Trophoblast cell (in vitro differentiated cells and primary cell): ENCODE data around the gene APOL5.
"Not testable (repeated sequence)": the region's sequence is repeated elsewhere in the genome, so short reads cannot be mapped to it uniquely, and the experiment has no call there.

Experiments
- DNase-seq, 2 donors: peaks; one replicate each; pipeline ENCODE4 v3.0.0-alpha.2; 2016
- H2AFZ ChIP-seq: 2 replicates; pipeline ENCODE4 v1.6.1; 2013; ENCODE audit warnings: low read length, moderate library complexity, mild to moderate bottlenecking; ENCODE audit not compliant: insufficient read depth, poor library complexity
- H2AK5ac ChIP-seq: 2 replicates; pipeline ENCODE4 v1.6.1; 2013; ENCODE audit warnings: mild to moderate bottlenecking, low read length
- H2BK120ac ChIP-seq: 2 replicates; pipeline ENCODE4 v1.6.1; 2013; ENCODE audit warnings: low read length, mild to moderate bottlenecking, moderate library complexity; ENCODE audit not compliant: insufficient read depth, poor library complexity
- H2BK12ac ChIP-seq: 2 replicates; pipeline ENCODE4 v1.6.1; 2013; ENCODE audit warnings: mild to moderate bottlenecking, low read length, moderate library complexity
- H2BK5ac ChIP-seq: 2 replicates; pipeline ENCODE4 v1.6.1; 2013; ENCODE audit warnings: low read length, low read depth, moderate library complexity, mild to moderate bottlenecking; ENCODE audit not compliant: poor library complexity
- H3K14ac ChIP-seq: 2 replicates; pipeline ENCODE4 v1.6.1; 2013; ENCODE audit warnings: mild to moderate bottlenecking, low read length
- H3K18ac ChIP-seq: 2 replicates; pipeline ENCODE4 v1.6.1; 2013; ENCODE audit warnings: mild to moderate bottlenecking, low read length
- H3K23ac ChIP-seq: 2 replicates; pipeline ENCODE4 v1.6.1; 2013; ENCODE audit warnings: low read length
- H3K27ac ChIP-seq: 2 replicates; pipeline ENCODE4 v1.5.1; 2013; ENCODE audit warnings: low read depth, mild to moderate bottlenecking, inconsistent platforms, low read length, moderate library complexity
- H3K27me3 ChIP-seq: 2 replicates; pipeline ENCODE4 v1.6.1; 2013; ENCODE audit warnings: inconsistent platforms, mild to moderate bottlenecking, low read length, moderate library complexity; ENCODE audit not compliant: insufficient read depth
- H3K36me3 ChIP-seq, 2 experiments: 1 replicate in 1 of 2; 2 replicates in 1 of 2; pipeline ENCODE4 v1.6.1; 2013; ENCODE audit warnings: low read length in 2 of 2, mild to moderate bottlenecking in 2 of 2, moderate library complexity in 1 of 2; ENCODE audit not compliant: insufficient read depth in 2 of 2, control insufficient read depth in 1 of 2
- H3K4ac ChIP-seq: 2 replicates; pipeline ENCODE4 v1.6.1; 2013; ENCODE audit warnings: low read depth, mild to moderate bottlenecking, low read length, moderate library complexity
- H3K4me1 ChIP-seq, 2 experiments: 1 replicate in 1 of 2; 2 replicates in 1 of 2; pipeline ENCODE4 v1.6.1; 2013; ENCODE audit warnings: low read length in 2 of 2, mild to moderate bottlenecking in 2 of 2, moderate library complexity in 1 of 2; ENCODE audit not compliant: insufficient read depth in 2 of 2, control insufficient read depth in 1 of 2
- H3K4me2 ChIP-seq: 2 replicates; pipeline ENCODE4 v1.6.1; 2013; ENCODE audit warnings: inconsistent platforms, mild to moderate bottlenecking, low read length, moderate library complexity
- H3K4me3 ChIP-seq: 2 replicates; pipeline ENCODE4 v1.5.1; 2013; ENCODE audit warnings: mild to moderate bottlenecking, low read depth, low read length, inconsistent platforms
- H3K79me1 ChIP-seq: one replicate; pipeline ENCODE4 v1.6.1; 2013; ENCODE audit warnings: low read length
- H3K79me2 ChIP-seq: 2 replicates; pipeline ENCODE4 v1.6.1; 2013; ENCODE audit warnings: low read length, mild to moderate bottlenecking; ENCODE audit not compliant: control insufficient read depth, insufficient read depth, poor library complexity
- H3K9ac ChIP-seq: 2 replicates; pipeline ENCODE4 v1.6.1; 2013; ENCODE audit warnings: mild to moderate bottlenecking, low read length
- H3K9me3 ChIP-seq: 2 replicates; pipeline ENCODE4 v1.6.1; 2013; ENCODE audit warnings: low read depth, mild to moderate bottlenecking, control low read depth, inconsistent platforms, low read length; ENCODE audit not compliant: insufficient read depth
- H4K12ac ChIP-seq: 2 replicates; pipeline ENCODE4 v1.6.1; 2013; ENCODE audit warnings: low read depth, mild to moderate bottlenecking, low read length, moderate library complexity
- H4K8ac ChIP-seq: 2 replicates; pipeline ENCODE4 v1.6.1; 2013; ENCODE audit warnings: low read depth, mild to moderate bottlenecking, low read length, moderate library complexity
- H4K91ac ChIP-seq: one replicate; pipeline ENCODE4 v1.6.1; 2013; ENCODE audit warnings: low read depth, mild to moderate bottlenecking, low read length, moderate library complexity
- WGBS: extraction: QIAGEN DNeasy Blood & Tissue Kit; methylation state at CpG from one replicate; pipeline ENCODE4 v1.1.7; 2013; ENCODE audit warnings: missing lambda C conversion rate; ENCODE audit not compliant: insufficient read length, insufficient coverage; ENCODE audit errors: extremely low coverage; 5-methylcytosine and 5-hydroxymethylcytosine counted together

APOL5 gene

GRCh38 chr22:35697142-35697541 lies 20.5 kb upstream of the APOL5 start:
- no peak overlapping the region for H3K27ac ChIP-seq
- no peak overlapping the region for H2BK5ac ChIP-seq
- WGBS: no CpG with 5 or more reads among the region's 14 CpGs
- no peak overlapping the region for H3K4ac ChIP-seq
- no peaks in the 10 kb centered on the region for H3K27me3 ChIP-seq
- H3K4me2 ChIP-seq: no peak overlapping the region
- no peak overlapping the region for H4K91ac ChIP-seq
- no peaks in the 10 kb centered on the region for H3K4me1 ChIP-seq
- no peak overlapping the region for H4K12ac ChIP-seq
- H4K8ac ChIP-seq: no peak overlapping the region
- no peak overlapping the region for H2BK12ac ChIP-seq
- H3K9ac ChIP-seq: no peak overlapping the region
- no peaks in the 10 kb centered on the region for H3K79me2 ChIP-seq
- DNase-seq: no peak
- H2AFZ ChIP-seq: no peak overlapping the region
- no peaks in the 10 kb centered on the region for H3K79me1 ChIP-seq
- H3K36me3 ChIP-seq: no peaks in the 10 kb centered on the region
- no peak overlapping the region for H3K18ac ChIP-seq
- H2BK120ac ChIP-seq: no peak overlapping the region
- H3K23ac ChIP-seq: no peak overlapping the region
- no peak overlapping the region for H2AK5ac ChIP-seq
- no peak overlapping the region for H3K4me3 ChIP-seq
- no peak overlapping the region for H3K14ac ChIP-seq
- H3K9me3 ChIP-seq: no peaks in the 10 kb centered on the region

DNA sequence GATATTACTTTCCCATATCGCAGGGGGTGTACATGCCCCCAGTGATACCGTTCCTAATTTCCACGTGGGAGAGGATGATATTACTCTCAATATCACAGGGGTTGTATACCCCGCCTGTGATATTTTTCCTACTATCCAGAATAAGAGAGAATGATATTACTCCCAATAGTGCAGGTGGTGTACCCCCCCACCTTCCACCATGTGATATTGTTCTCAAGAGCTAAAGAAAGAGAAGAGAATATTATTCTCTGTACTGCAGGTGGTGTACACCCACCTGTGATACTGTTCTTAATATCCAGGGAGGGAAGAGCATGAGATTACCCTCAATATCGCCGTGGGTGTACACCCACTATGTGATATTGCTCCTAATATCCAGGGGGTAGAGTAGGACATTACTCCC lies 17.8 kb upstream of the APOL5 start:
- H3K4me3 ChIP-seq, H3K18ac ChIP-seq, DNase-seq, H3K4ac ChIP-seq, H3K9me3 ChIP-seq, H4K12ac ChIP-seq, H2BK120ac ChIP-seq, H2BK5ac ChIP-seq, H4K91ac ChIP-seq, H2BK12ac ChIP-seq, H3K4me2 ChIP-seq, H3K79me2 ChIP-seq, H3K36me3 ChIP-seq, H2AFZ ChIP-seq, H2AK5ac ChIP-seq, H3K9ac ChIP-seq, H3K23ac ChIP-seq, H3K27me3 ChIP-seq, H3K27ac ChIP-seq, H3K79me1 ChIP-seq, H3K4me1 ChIP-seq, H4K8ac ChIP-seq, H3K14ac ChIP-seq: not testable (repeated sequence)
- no CpG with 5 or more reads among the region's 6 CpGs for WGBS

DNA sequence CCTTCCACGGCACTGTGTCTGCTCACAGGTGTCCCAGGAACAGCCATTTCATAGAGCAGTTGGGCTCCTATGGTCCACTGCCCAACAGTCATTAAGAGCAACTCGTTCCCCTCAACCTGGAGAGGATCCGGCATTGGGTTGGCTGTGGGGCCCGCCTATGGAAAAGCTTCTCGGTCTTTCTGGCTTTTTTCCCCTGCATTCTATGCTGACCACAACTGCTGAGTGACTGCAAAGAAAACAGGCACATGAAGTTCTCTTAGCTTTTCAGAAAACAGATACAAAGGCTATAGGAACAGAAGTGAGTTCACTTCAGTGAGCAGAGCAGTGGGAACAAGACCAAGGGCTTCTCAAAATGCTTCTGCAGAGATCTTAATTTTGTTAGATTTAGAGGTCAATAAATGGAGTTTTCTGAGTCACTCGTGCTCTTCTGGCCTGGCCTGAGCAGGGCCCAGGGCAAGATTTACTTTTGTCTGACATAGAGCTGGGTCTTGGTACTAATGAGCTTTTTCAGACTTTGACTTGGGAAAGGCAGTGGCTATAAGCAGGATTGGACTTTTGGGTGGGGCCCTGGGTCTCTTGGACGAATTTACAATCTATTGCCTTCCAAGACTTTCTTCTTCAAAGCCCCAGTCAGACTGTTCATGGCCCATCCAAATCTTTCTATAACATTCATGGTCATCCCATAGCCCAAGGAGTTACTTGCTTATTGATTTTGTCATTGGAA lies 13.6 kb upstream of the APOL5 start:
- H4K91ac ChIP-seq: no peak overlapping the region
- no peak overlapping the region for H2BK5ac ChIP-seq
- no peak overlapping the region for H2BK120ac ChIP-seq
- H2AK5ac ChIP-seq: no peak overlapping the region
- peaks cover 3% of the 10 kb centered on the region for H3K79me2 ChIP-seq
- no peak overlapping the region for H3K4me3 ChIP-seq
- no peak overlapping the region for H2BK12ac ChIP-seq
- no peaks in the 10 kb centered on the region for H3K9me3 ChIP-seq
- H3K4me2 ChIP-seq: no peak overlapping the region
- no CpG with 5 or more reads among the region's 7 CpGs for WGBS
- H3K23ac ChIP-seq: no peak overlapping the region
- H3K79me1 ChIP-seq: no peaks in the 10 kb centered on the region
- H3K36me3 ChIP-seq: no peaks in the 10 kb centered on the region
- no peak overlapping the region for H3K14ac ChIP-seq
- no peak overlapping the region for H3K18ac ChIP-seq
- H3K4me1 ChIP-seq: no peaks in the 10 kb centered on the region
- no peak overlapping the region for H3K27ac ChIP-seq
- H4K8ac ChIP-seq: no peak overlapping the region
- H3K27me3 ChIP-seq: no peaks in the 10 kb centered on the region
- no peak for DNase-seq
- H3K9ac ChIP-seq: no peak overlapping the region
- H3K4ac ChIP-seq: no peak overlapping the region
- no peak overlapping the region for H2AFZ ChIP-seq
- H4K12ac ChIP-seq: no peak overlapping the region

GRCh38 chr22:35705141-35705540 lies 12.5 kb upstream of the APOL5 start:
- H3K23ac ChIP-seq: no peak overlapping the region
- no peaks in the 10 kb centered on the region for H3K4me1 ChIP-seq
- no peaks in the 10 kb centered on the region for H3K36me3 ChIP-seq
- DNase-seq: peak; percentile 74 to 88
- H3K14ac ChIP-seq: no peak overlapping the region
- H3K9ac ChIP-seq: no peak overlapping the region
- no peak overlapping the region for H2BK12ac ChIP-seq
- no peak overlapping the region for H2AFZ ChIP-seq
- no peaks in the 10 kb centered on the region for H3K9me3 ChIP-seq
- no peak overlapping the region for H3K27ac ChIP-seq
- no peak overlapping the region for H4K8ac ChIP-seq
- no peaks in the 10 kb centered on the region for H3K79me1 ChIP-seq
- no peak overlapping the region for H3K4me2 ChIP-seq
- no peak overlapping the region for H3K18ac ChIP-seq
- no peak overlapping the region for H2AK5ac ChIP-seq
- no peak overlapping the region for H2BK5ac ChIP-seq
- peaks cover 3% of the 10 kb centered on the region for H3K79me2 ChIP-seq
- no peak overlapping the region for H3K4me3 ChIP-seq
- no CpG with 5 or more reads among the region's 3 CpGs for WGBS
- no peak overlapping the region for H3K4ac ChIP-seq
- no peak overlapping the region for H4K12ac ChIP-seq
- no peak overlapping the region for H4K91ac ChIP-seq
- no peaks in the 10 kb centered on the region for H3K27me3 ChIP-seq
- H2BK120ac ChIP-seq: no peak overlapping the region
